Naive thymus-derived CD4-positive, alpha-beta T cell (primary cell): ENCODE data around the gene AIP. TPM values are rescaled to one million over a fixed set of nuclear protein-coding genes. Genes with fewer than 3 reads are reported as not detected.
"Not testable (repeated sequence)": the region's sequence is repeated elsewhere in the genome, so short reads cannot be mapped to it uniquely, and the experiment has no call there.

ENCODE experiments used
- ATAC-seq: fragments of 150-1000 bp; cut with Tn5 transposase; 2 replicates; pipeline ENCODE4 v1.10.0; 2021; ENCODE audit warnings: mild to moderate bottlenecking, moderate library complexity
- CTCF ChIA-PET: fragments of 350-600 bp; sonication (Branson Sonifier 250); formaldehyde crosslinking; loops from one replicate; lab custom pipeline; 2021; ENCODE audit warnings: antibody characterized with exemption; lab: Charles Lee
- POLR2A ChIA-PET: fragments of 350-600 bp; sonication (Branson Sonifier 250); formaldehyde crosslinking; loops from one replicate; lab custom pipeline; 2021; ENCODE audit warnings: antibody characterized with exemption, inconsistent platforms; lab: Charles Lee
- DNase-seq, 9 donors: peaks; one replicate each; pipeline versions ENCODE4 v3.0.0 to v3.0.0-alpha.2; 2020 to 2022; ENCODE audit warnings: mixed read lengths in 1 of 9
- H3K27ac ChIP-seq: one replicate; pipeline ENCODE4 v1.7.0; 2013; ENCODE audit warnings: mild to moderate bottlenecking, low read depth, low read length, moderate library complexity
- H3K27me3 ChIP-seq, 2 donors: one replicate each; pipeline ENCODE4 v1.7.0; 2013; ENCODE audit warnings: low read length in 2 of 2, mild to moderate bottlenecking in 2 of 2, moderate library complexity in 2 of 2; ENCODE audit not compliant: control insufficient read depth in 2 of 2, insufficient read depth in 2 of 2
- H3K36me3 ChIP-seq, 3 experiments: 1 replicate in 2 of 3; 2 replicates in 1 of 3; pipeline ENCODE4 v1.7.0; 2013; ENCODE audit warnings: low read length in 3 of 3, mild to moderate bottlenecking in 3 of 3, moderate library complexity in 1 of 3; ENCODE audit not compliant: insufficient read depth in 3 of 3, control insufficient read depth in 2 of 3
- H3K4me1 ChIP-seq, 2 donors: one replicate each; pipeline ENCODE4 v1.7.0; 2013; ENCODE audit warnings: low read length in 2 of 2, mild to moderate bottlenecking in 2 of 2, moderate library complexity in 1 of 2; ENCODE audit not compliant: control insufficient read depth in 2 of 2, insufficient read depth in 2 of 2
- H3K4me3 ChIP-seq: 2 replicates; pipeline ENCODE4 v1.7.0; 2013; ENCODE audit warnings: mild to moderate bottlenecking, low read length
- H3K9me3 ChIP-seq, 3 experiments: 1 replicate in 2 of 3; 2 replicates in 1 of 3; pipeline ENCODE4 v1.7.0; 2013; ENCODE audit warnings: low read length in 3 of 3; ENCODE audit not compliant: control insufficient read depth in 2 of 3
- H3K27ac Mint-ChIP-seq, 9 donors: one replicate each; pipeline ENCODE4 v1.8.0; 2020 to 2022; ENCODE audit warnings: mixed read lengths in 9 of 9, mild to moderate bottlenecking in 8 of 9, moderate library complexity in 5 of 9, inconsistent platforms in 2 of 9
- H3K27me3 Mint-ChIP-seq, 5 donors: one replicate each; pipeline ENCODE4 v1.8.0; 2021 to 2022; ENCODE audit warnings: mixed read lengths in 5 of 5, mild to moderate bottlenecking in 1 of 5
- H3K36me3 Mint-ChIP-seq, 5 donors: one replicate each; pipeline ENCODE4 v1.8.0; 2020 to 2022; ENCODE audit warnings: mixed read lengths in 5 of 5, mild to moderate bottlenecking in 3 of 5, inconsistent platforms in 1 of 5
- H3K4me1 Mint-ChIP-seq, 7 donors: one replicate each; pipeline ENCODE4 v1.8.0; 2020 to 2022; ENCODE audit warnings: mixed read lengths in 7 of 7, mild to moderate bottlenecking in 3 of 7, inconsistent platforms in 1 of 7
- H3K4me3 Mint-ChIP-seq, 10 donors: one replicate each; pipeline ENCODE4 v1.8.0; 2020 to 2022; ENCODE audit warnings: mild to moderate bottlenecking in 10 of 10, mixed read lengths in 10 of 10, moderate library complexity in 6 of 10, inconsistent platforms in 2 of 10
- H3K9me3 Mint-ChIP-seq, 11 donors: one replicate each; pipeline ENCODE4 v1.8.0; 2020 to 2022; ENCODE audit warnings: mixed read lengths in 11 of 11, mild to moderate bottlenecking in 4 of 11, inconsistent platforms in 1 of 11, moderate library complexity in 1 of 11
- intact Hi-C, 2 donors: fragments of 100-400 bp; cut with micrococcal nuclease; formaldehyde crosslinking; loops; one replicate each; pipeline ENCODE4 v1.15.1; 2023
- polyA plus RNA-seq, 2 donors: library from polyadenylated mRNA; unstranded; fragments of 300-500 nt; fragmentation: Illumina TruSeq; gene quantifications; one replicate each; pipeline ENCODE4 v1.2.3, GENCODE V29; 2021
- total RNA-seq, 6 experiments: library from RNA in 5 of 6; stranded (reverse) in 5 of 6; gene quantifications; 1 replicate in 5 of 6; 2 replicates in 1 of 6; pipeline ENCODE4 v1.2.3 and lab custom pipeline; 2021 to 2026

The AIP gene
- total and polyA plus RNA-seq, 7 experiments from 2014 or later = 107 to 205 (median 137) TPM

DNA sequence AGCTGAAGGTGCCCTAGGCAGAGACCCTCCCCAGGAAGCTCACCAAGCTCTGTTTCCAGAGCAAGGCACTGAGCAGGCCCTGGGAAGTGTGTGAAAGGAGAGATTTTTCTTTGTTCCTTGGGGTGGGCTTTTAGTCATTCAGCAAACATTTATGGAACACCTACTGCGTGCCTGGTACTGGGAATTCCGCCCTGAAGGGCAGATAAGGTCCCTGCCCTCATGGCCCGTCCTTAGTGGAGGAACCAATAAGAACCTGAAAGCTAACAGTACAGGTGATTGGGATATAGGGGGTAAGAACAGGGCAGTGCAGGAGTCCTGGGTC is 17.7 kb upstream of the AIP start:
- Mint-ChIP-seq H3K9me3 (no peaks in the 10 kb centered on the region), H3K27me3 (peaks cover 0 to 2% (median 0%) of the 10 kb centered on the region in 5 donors), H3K36me3 (peaks cover 0 to 9% (median 0%) of the 10 kb centered on the region in 5 donors), H3K4me3 (peak overlapping the region; percentile 75 to 94 (median 87)), H3K27ac (peak overlapping the region; percentile 82 to 97 (median 93)), H3K4me1 (peaks cover 23 to 44% (median 29%) of the 10 kb centered on the region in 7 donors)
- DNase-seq (no peak), ATAC-seq (no peak)
- peak overlapping the region; percentile 66 for H3K4me3 ChIP-seq
- no peaks in the 10 kb centered on the region for H3K9me3 ChIP-seq
- peak overlapping the region; percentile 96 for H3K27ac ChIP-seq
- ChIA-PET CTCF (interaction anchor here (0.7 to 1.9 kb wide), 5 partner anchors 17 to 114 kb away, joined by 3 to 7 read pairs (median 4); no protein-coding TSS in a partner anchor), POLR2A (interaction anchor here (0.7 to 18.3 kb wide), 15 partner anchors 9 to 198 kb away, joined by 3 to 230 read pairs (median 12); partner anchors contain the start of genes AIP, CABP4, CARNS1 and CDK2AP2)
- intact Hi-C loops = loop anchor here in 1 of 2 donors (2.0 kb wide), 1 partner anchor 18 kb away; no protein-coding TSS in a partner anchor
- H3K4me1 ChIP-seq = peaks cover 20 to 42% of the 10 kb centered on the region in 2 donors
- no peaks in the 10 kb centered on the region for H3K27me3 ChIP-seq
- H3K36me3 ChIP-seq = peaks cover 0 to 4% (median 0%) of the 10 kb centered on the region in 3 experiments

- Histone ChIP-seq H3K4me3 (peak overlapping the region; percentile 66), H3K27ac (peak overlapping the region; percentile 96), H3K4me1 (peaks cover 20 to 42% of the 10 kb centered on the region in 2 donors)
- H3K9me3 Mint-ChIP-seq, H3K27me3 Mint-ChIP-seq, H3K36me3 ChIP-seq, H3K9me3 ChIP-seq, DNase-seq, H3K36me3 Mint-ChIP-seq, H3K27me3 ChIP-seq, ATAC-seq: not testable (repeated sequence)
- Mint-ChIP-seq H3K27ac (peak overlapping the region; percentile 82 to 97 (median 93)), H3K4me1 (peaks cover 23 to 44% (median 29%) of the 10 kb centered on the region in 7 donors), H3K4me3 (peak overlapping the region; percentile 75 to 94 (median 87))
- ChIA-PET POLR2A (interaction anchor here (0.7 to 18.3 kb wide), 16 partner anchors 9 to 1993 kb away, joined by 3 to 230 read pairs (median 10); partner anchors contain the start of genes AIP, CABP4, CARNS1 and CORO1B), CTCF (interaction anchor here (0.7 to 1.9 kb wide), 6 partner anchors 17 to 114 kb away, joined by 3 to 7 read pairs (median 4); partner anchors contain the start of gene PTPRCAP)
- intact Hi-C loops = loop anchor here in 1 of 2 donors (2.0 kb wide), 1 partner anchor 19 kb away; no protein-coding TSS in a partner anchor
These were observed 17.3 kb upstream of the AIP start for GRCh38 chr11:67465530-67465929.

- Histone ChIP-seq H3K4me3 (no peak overlapping the region), H3K9me3 (no peaks in the 10 kb centered on the region), H3K27me3 (no peaks in the 10 kb centered on the region), H3K27ac (peak overlapping the region; percentile 94), H3K36me3 (peaks cover 0 to 4% (median 0%) of the 10 kb centered on the region in 3 experiments), H3K4me1 (peaks cover 20 to 42% of the 10 kb centered on the region in 2 donors)
- peak overlapping the region in 7 of 9 donors; percentile 20 to 96 (median 73) for H3K27ac Mint-ChIP-seq
- H3K36me3 Mint-ChIP-seq = peaks cover 0 to 9% (median 0%) of the 10 kb centered on the region in 5 donors
- intact Hi-C loops = no loop called here
- ChIA-PET CTCF (interaction anchor here (0.9 to 1.9 kb wide), 2 partner anchors 29 to 49 kb away, joined by 5 to 7 read pairs; partner anchors contain the start of gene PTPRCAP), POLR2A (interaction anchor here (0.7 to 18.3 kb wide), 12 partner anchors 10 to 1994 kb away, joined by 3 to 230 read pairs (median 56); partner anchors contain the start of genes AIP, CABP4, CARNS1 and CORO1B)
- ATAC-seq (no peak), DNase-seq (no peak)
- H3K27me3 Mint-ChIP-seq = no peaks in the 10 kb centered on the region
- peaks cover 23 to 44% (median 29%) of the 10 kb centered on the region in 7 donors for H3K4me1 Mint-ChIP-seq
- no peaks in the 10 kb centered on the region for H3K9me3 Mint-ChIP-seq
- H3K4me3 Mint-ChIP-seq = peak overlapping the region in 8 of 10 donors; percentile 19 to 95 (median 44)
These were observed 16.5 kb upstream of the AIP start for GRCh38 chr11:67466367-67466766.

- Histone ChIP-seq H3K27ac (peak overlapping the region; percentile 94), H3K4me3 (no peak overlapping the region), H3K27me3 (no peaks in the 10 kb centered on the region), H3K9me3 (no peaks in the 10 kb centered on the region), H3K4me1 (peaks cover 20 to 42% of the 10 kb centered on the region in 2 donors), H3K36me3 (peaks cover 0 to 4% (median 0%) of the 10 kb centered on the region in 3 experiments)
- Mint-ChIP-seq H3K4me1 (peaks cover 23 to 44% (median 29%) of the 10 kb centered on the region in 7 donors), H3K4me3 (peak overlapping the region; percentile 52 to 95 (median 90)), H3K9me3 (no peaks in the 10 kb centered on the region), H3K27me3 (no peaks in the 10 kb centered on the region), H3K36me3 (peaks cover 0 to 9% (median 0%) of the 10 kb centered on the region in 5 donors), H3K27ac (peak overlapping the region in 8 of 9 donors; percentile 77 to 97 (median 89))
- intact Hi-C loops = no loop called here
- ChIA-PET POLR2A (interaction anchor here (0.6 to 18.3 kb wide), 14 partner anchors 11 to 227 kb away, joined by 3 to 230 read pairs (median 33); partner anchors contain the start of genes AIP, CARNS1, CORO1B and GPR152), CTCF (interaction anchor here (1.5 to 2.8 kb wide), 3 partner anchors 17 to 66 kb away, joined by 6 to 11 read pairs (median 8); partner anchors contain the start of genes PPP1CA and PTPRCAP)
- DNase-seq (no peak), ATAC-seq (no peak)
These were observed 15.7 kb upstream of the AIP start for GRCh38 chr11:67466962-67467771.

DNA sequence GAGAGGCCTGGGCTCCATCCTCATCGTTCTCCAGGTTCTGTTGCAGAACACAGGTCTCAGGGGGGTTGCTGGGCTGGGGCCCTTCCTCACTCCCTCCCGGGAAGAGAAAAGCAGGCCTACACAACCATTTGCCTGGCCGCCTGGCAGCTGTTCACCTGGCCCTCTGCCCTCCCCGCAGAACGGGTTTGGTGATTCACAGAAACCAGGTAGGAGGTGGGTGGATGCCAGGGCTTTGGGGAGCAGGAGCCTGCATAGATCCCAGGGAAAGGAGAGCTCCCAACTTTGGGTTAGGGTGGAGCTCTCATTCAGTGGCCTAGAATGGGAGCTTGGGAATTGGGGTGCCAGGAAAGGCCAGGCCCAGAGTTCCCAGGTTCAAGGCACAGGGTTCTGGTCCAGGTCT is 14.8 kb upstream of the AIP start:
- no peaks in the 10 kb centered on the region for H3K9me3 ChIP-seq
- H3K4me3 ChIP-seq = peak overlapping the region; percentile 74
- no peak for DNase-seq
- H3K36me3 Mint-ChIP-seq = peaks cover 0 to 9% (median 0%) of the 10 kb centered on the region in 5 donors
- intact Hi-C loops = no loop called here
- ChIA-PET POLR2A (interaction anchor here (0.6 to 18.3 kb wide), 21 partner anchors 9 to 228 kb away, joined by 3 to 230 read pairs (median 11); partner anchors contain the start of genes AIP, CABP4, CARNS1 and CORO1B), CTCF (interaction anchor here (0.8 to 2.8 kb wide), 9 partner anchors 14 to 66 kb away, joined by 3 to 11 read pairs (median 6); partner anchors contain the start of genes AIP, PPP1CA, PTPRCAP and TBC1D10C)
- H3K27ac ChIP-seq = peak overlapping the region; percentile 94
- peaks cover 23 to 44% (median 29%) of the 10 kb centered on the region in 7 donors for H3K4me1 Mint-ChIP-seq
- no peaks in the 10 kb centered on the region for H3K9me3 Mint-ChIP-seq
- H3K4me3 Mint-ChIP-seq = peak overlapping the region; percentile 87 to 95 (median 90)
- H3K27me3 Mint-ChIP-seq = peaks cover 0 to 3% (median 0%) of the 10 kb centered on the region in 5 donors
- H3K27me3 ChIP-seq = no peaks in the 10 kb centered on the region
- H3K4me1 ChIP-seq = peaks cover 20 to 42% of the 10 kb centered on the region in 2 donors
- H3K27ac Mint-ChIP-seq = peak overlapping the region; percentile 77 to 97 (median 88)
- no peak for ATAC-seq
- peaks cover 0 to 4% (median 0%) of the 10 kb centered on the region in 3 experiments for H3K36me3 ChIP-seq

DNA sequence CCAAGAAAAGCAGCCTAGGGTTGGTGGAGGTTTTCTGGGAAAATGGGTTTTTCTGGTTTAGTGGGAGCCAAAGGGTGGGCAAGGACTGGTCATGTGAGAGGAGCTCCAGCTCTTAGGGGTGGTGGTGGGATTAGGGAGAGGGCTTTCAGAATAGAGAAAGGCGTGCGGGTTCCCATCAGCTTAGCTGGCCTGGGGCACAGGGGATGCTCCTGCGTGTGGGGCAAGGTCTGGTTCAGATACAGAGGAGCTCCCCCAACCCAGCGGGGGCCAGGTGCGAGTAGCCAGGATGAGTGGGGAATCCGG is 14.4 kb upstream of the AIP start:
- no peak for ATAC-seq
- Histone ChIP-seq H3K4me1 (peaks cover 20 to 42% of the 10 kb centered on the region in 2 donors), H3K36me3 (peaks cover 0 to 4% (median 0%) of the 10 kb centered on the region in 3 experiments), H3K27me3 (no peaks in the 10 kb centered on the region), H3K9me3 (no peaks in the 10 kb centered on the region), H3K27ac (peak overlapping the region; percentile 94), H3K4me3 (peak overlapping the region; percentile 74)
- ChIA-PET POLR2A (interaction anchor here (0.6 to 18.3 kb wide), 20 partner anchors 9 to 229 kb away, joined by 3 to 230 read pairs (median 11); partner anchors contain the start of genes AIP, CABP4, CARNS1 and CORO1B), CTCF (interaction anchor here (0.8 to 2.8 kb wide), 10 partner anchors 13 to 81 kb away, joined by 3 to 11 read pairs (median 6); partner anchors contain the start of genes AIP, PPP1CA, PTPRCAP and TBC1D10C)
- intact Hi-C loops = no loop called here
- Mint-ChIP-seq H3K4me3 (peak overlapping the region; percentile 87 to 95 (median 90)), H3K27me3 (peaks cover 0 to 6% (median 0%) of the 10 kb centered on the region in 5 donors), H3K36me3 (peaks cover 0 to 9% (median 0%) of the 10 kb centered on the region in 5 donors), H3K27ac (peak overlapping the region; percentile 77 to 97 (median 88)), H3K9me3 (no peaks in the 10 kb centered on the region), H3K4me1 (peaks cover 23 to 44% (median 29%) of the 10 kb centered on the region in 7 donors)
- peak in 1 of 9 donors; percentile 20 for DNase-seq
